H1 (cell line): Measurements from ENCODE around the gene OR51B4. TPM values are rescaled to one million over a fixed set of nuclear protein-coding genes. Genes with fewer than 3 reads are reported as not detected.

Source experiments
- CTCF ChIA-PET: fragments of 300-600 bp; sonication (Branson Sonifier 250); formaldehyde crosslinking; loops from one replicate; lab custom pipeline; 2021; ENCODE audit not compliant: partially characterized antibody; lab: Charles Lee
- POLR2A ChIA-PET: fragments of 300-600 bp; sonication (Branson Sonifier 250); formaldehyde crosslinking; loops from one replicate; lab custom pipeline; 2021; ENCODE audit warnings: inconsistent platforms; ENCODE audit not compliant: partially characterized antibody; lab: Charles Lee
- DNase-seq, 2 experiments: peaks; one replicate each; pipeline versions ENCODE4 v3.0.0 to v3.0.0-alpha.2; 2010 to 2022; ENCODE audit warnings: low spot score in 2 of 2, low read depth in 1 of 2, mixed read lengths in 1 of 2
- FAIRE-seq: peaks from 2 replicates; lab custom pipeline; 2011; peaks lifted over from hg19 to GRCh38; lab: Jason Lieb, UNC
- H2AFZ ChIP-seq: 2 replicates; pipeline ENCODE4 v1.8.1; 2012; ENCODE audit warnings: low read length, inconsistent platforms
- H2AK5ac ChIP-seq: 2 replicates; pipeline ENCODE4 v1.6.1; 2013; ENCODE audit warnings: low read depth, low read length
- H2BK120ac ChIP-seq: replicated peaks from 2 replicates; pipeline ENCODE3; 2013; ENCODE audit warnings: low read depth, low read length, inconsistent platforms
- H2BK12ac ChIP-seq: 2 replicates; pipeline ENCODE4 v1.6.1; 2013; ENCODE audit warnings: low read depth, low read length
- H2BK15ac ChIP-seq: 2 replicates; pipeline ENCODE4 v1.6.1; 2013; ENCODE audit warnings: low read length
- H2BK20ac ChIP-seq: 2 replicates; pipeline ENCODE4 v1.6.1; 2013; ENCODE audit warnings: low read length
- H2BK5ac ChIP-seq: 2 replicates; pipeline ENCODE4 v1.6.1; 2013; ENCODE audit warnings: low read depth, low read length
- H3K14ac ChIP-seq: 2 replicates; pipeline ENCODE4 v1.6.1; 2013; ENCODE audit warnings: inconsistent platforms; ENCODE audit not compliant: insufficient read length
- H3K18ac ChIP-seq: 2 replicates; pipeline ENCODE4 v1.6.1; 2013; ENCODE audit warnings: low read length; ENCODE audit errors: extremely low read depth
- H3K23ac ChIP-seq: 2 replicates; pipeline ENCODE4 v1.6.1; 2013; ENCODE audit warnings: inconsistent platforms; ENCODE audit not compliant: insufficient read length
- H3K23me2 ChIP-seq: 2 replicates; pipeline ENCODE4 v1.6.1; 2013; ENCODE audit warnings: low read depth, low read length
- H3K27ac ChIP-seq: 2 replicates; pipeline ENCODE4 v1.6.1; 2011; ENCODE audit warnings: low read depth, low read length, inconsistent platforms
- H3K27me3 ChIP-seq, 4 experiments: replicated peaks in 1 of 4; 1 replicate in 1 of 4; 2 replicates in 3 of 4; pipeline versions ENCODE4 v1.6.1 to v1.8.1; 2011 to 2013; ENCODE audit warnings: low read length in 3 of 4, mild to moderate bottlenecking in 3 of 4, inconsistent platforms in 2 of 4, mixed read lengths in 2 of 4, moderate library complexity in 1 of 4; ENCODE audit not compliant: control insufficient read depth in 3 of 4, insufficient read depth in 3 of 4; ENCODE audit errors: extremely low read depth in 1 of 4
- H3K36me3 ChIP-seq, 4 experiments: 2 replicates each; pipeline versions ENCODE4 v1.6.1 to v1.8.1; 2011 to 2013; ENCODE audit warnings: mild to moderate bottlenecking in 4 of 4, low read length in 3 of 4, moderate library complexity in 2 of 4, control low read depth in 1 of 4, inconsistent platforms in 1 of 4; ENCODE audit not compliant: insufficient read depth in 4 of 4, control insufficient read depth in 2 of 4
- H3K4ac ChIP-seq: replicated peaks from 2 replicates; pipeline ENCODE3; 2013; ENCODE audit warnings: low read length, low read depth, mixed read lengths, inconsistent platforms; ENCODE audit not compliant: insufficient read length
- H3K4me1 ChIP-seq, 4 experiments: replicated peaks in 1 of 4; 1 replicate in 1 of 4; 2 replicates in 3 of 4; pipeline versions ENCODE4 v1.6.1 to v1.8.1; 2011 to 2013; ENCODE audit warnings: low read length in 3 of 4, inconsistent platforms in 2 of 4, mixed read lengths in 1 of 4; ENCODE audit not compliant: insufficient read depth in 4 of 4, control insufficient read depth in 3 of 4
- H3K4me2 ChIP-seq, 2 experiments: 2 replicates each; pipeline versions ENCODE4 v1.6.1 to v1.8.1; 2011 to 2013; ENCODE audit warnings: low read depth in 2 of 2, low read length in 2 of 2, control low read depth in 1 of 2, inconsistent platforms in 1 of 2, mild to moderate bottlenecking in 1 of 2; ENCODE audit not compliant: insufficient read depth in 1 of 2
- H3K4me3 ChIP-seq, 4 experiments: fragments of 200-600, 300-600 bp in 1 of 4; sonication (generic), shearing (Covaris generic), sonication (Bioruptor Twin) in 1 of 4; 2 replicates each; pipeline versions ENCODE4 v1.5.1 to v1.8.1; 2011 to 2016; ENCODE audit warnings: low read length in 4 of 4, low read depth in 3 of 4, control low read depth in 2 of 4, inconsistent platforms in 2 of 4, mild to moderate bottlenecking in 2 of 4, mixed read lengths in 1 of 4, moderate library complexity in 1 of 4; ENCODE audit not compliant: insufficient read depth in 2 of 4; ENCODE audit errors: extremely low read depth in 1 of 4
- H3K56ac ChIP-seq: replicated peaks from 2 replicates; pipeline ENCODE3; 2013; ENCODE audit warnings: low read depth, mild to moderate bottlenecking, mixed read lengths, low read length, inconsistent platforms; ENCODE audit not compliant: insufficient read length
- H3K79me1 ChIP-seq: 2 replicates; pipeline ENCODE4 v1.6.1; 2013; ENCODE audit warnings: low read depth, low read length, control low read depth
- H3K79me2 ChIP-seq, 2 experiments: 2 replicates each; pipeline versions ENCODE4 v1.6.1 to v1.8.1; 2012 to 2013; ENCODE audit warnings: low read length in 2 of 2, mild to moderate bottlenecking in 2 of 2, inconsistent platforms in 1 of 2; ENCODE audit not compliant: insufficient read depth in 2 of 2, control insufficient read depth in 1 of 2
- H3K9ac ChIP-seq, 4 experiments: replicated peaks in 1 of 4; 1 replicate in 1 of 4; 2 replicates in 3 of 4; pipeline versions ENCODE4 v1.6.1 to v1.8.1; 2011 to 2013; ENCODE audit warnings: low read depth in 3 of 4, low read length in 3 of 4, control low read depth in 2 of 4, mild to moderate bottlenecking in 2 of 4, moderate library complexity in 2 of 4, inconsistent platforms in 1 of 4; ENCODE audit errors: extremely low read depth in 1 of 4
- H3K9me3 ChIP-seq, 2 experiments: 2 replicates each; pipeline versions ENCODE4 v1.6.1 to v1.8.1; 2012 to 2013; ENCODE audit warnings: mild to moderate bottlenecking in 2 of 2, moderate library complexity in 2 of 2, control low read depth in 1 of 2, inconsistent platforms in 1 of 2, low read depth in 1 of 2, low read length in 1 of 2, mixed read lengths in 1 of 2; ENCODE audit not compliant: insufficient read depth in 2 of 2
- H4K20me1 ChIP-seq, 2 experiments: replicated peaks in 1 of 2; 2 replicates each; pipeline versions ENCODE3 to v1.8.1; 2011 to 2013; ENCODE audit warnings: inconsistent platforms in 2 of 2, low read length in 2 of 2, mild to moderate bottlenecking in 1 of 2; ENCODE audit not compliant: insufficient read depth in 2 of 2, control insufficient read depth in 1 of 2
- H4K5ac ChIP-seq: 2 replicates; pipeline ENCODE4 v1.6.1; 2013; ENCODE audit warnings: low read length, low read depth, mixed read lengths, inconsistent platforms; ENCODE audit not compliant: insufficient read length
- H4K8ac ChIP-seq: 2 replicates; pipeline ENCODE4 v1.8.0; 2013; ENCODE audit warnings: mild to moderate bottlenecking, moderate library complexity, low read length, inconsistent platforms; ENCODE audit not compliant: insufficient read depth; ENCODE audit errors: extremely low read depth
- H4K91ac ChIP-seq: replicated peaks from 2 replicates; pipeline ENCODE3; 2013; ENCODE audit warnings: low read length, mixed read lengths, inconsistent platforms; ENCODE audit not compliant: insufficient read length
- BACH1 ChIP-seq: IDR thresholded peaks from 2 replicates; pipeline ENCODE4 v1.6.1; 2012; ENCODE audit warnings: low read length, improper control_type of control experiment
- CHD1 ChIP-seq: IDR thresholded peaks from 2 replicates; pipeline ENCODE4 v1.6.1; 2012; ENCODE audit warnings: low read depth, low read length, improper control_type of control experiment
- CREB1 ChIP-seq: IDR thresholded peaks from 2 replicates; pipeline ENCODE4 v1.6.1; 2012; ENCODE audit warnings: inconsistent platforms
- GABPA ChIP-seq: IDR thresholded peaks from 2 replicates; pipeline ENCODE4 v1.6.1; 2011; ENCODE audit warnings: mild to moderate bottlenecking, low read length, moderate library complexity, borderline replicate concordance; ENCODE audit not compliant: insufficient read depth
- TAF7 ChIP-seq: optimal IDR thresholded peaks from 2 replicates; pipeline ENCODE3; 2011; ENCODE audit warnings: low read depth, mild to moderate bottlenecking, inconsistent platforms, low read length, moderate library complexity, borderline replicate concordance
- YY1 ChIP-seq: IDR thresholded peaks from 2 replicates; pipeline ENCODE4 v1.6.1; 2011; ENCODE audit warnings: low read depth, mild to moderate bottlenecking, low read length
- WGBS, 2 experiments: shearing (Covaris generic) in 1 of 2; methylation state at CpG; one replicate each; pipeline versions ENCODE4 v1.1.6 to v1.1.7; 2013 to 2015; ENCODE audit warnings: low lambda C conversion rate in 2 of 2, mixed read lengths in 2 of 2, inconsistent platforms in 1 of 2, low coverage in 1 of 2, missing lambda C conversion rate in 1 of 2; ENCODE audit not compliant: insufficient replicate concordance in 2 of 2, insufficient coverage in 1 of 2, insufficient read length in 1 of 2; ENCODE audit errors: extremely low coverage in 1 of 2, missing lambda C conversion rate in 1 of 2; 5-methylcytosine and 5-hydroxymethylcytosine counted together
- polyA plus RNA-seq, 7 experiments: library from polyadenylated mRNA; depleted of rRNA in 3 of 7; stranded (reverse) in 5 of 7; unstranded in 2 of 7; fragments of >200 nt in 5 of 7; fragments of 200-250 nt in 2 of 7; gene quantifications; 1 replicate in 5 of 7; 2 replicates in 1 of 7; 4 replicates in 1 of 7; pipeline versions ENCODE4 v1.2.1 to v1.2.3, GENCODE V29; 2011 to 2013; ENCODE audit warnings: missing spikeins in 2 of 7, mixed read lengths in 2 of 7
- total RNA-seq: library from RNA; stranded (reverse); fragmentation: NEBNext Ultra II Directional; extraction: Animal tissue kit (Norgen Biotek cat#: 25700); gene quantifications from 2 replicates; pipeline ENCODE4 v1.2.1, GENCODE V29; 2021

Gene OR51B4
- total and polyA plus RNA-seq, 2 of the 8 experiments (the other 6 are each of a cell fraction or from before 2014, with no cell fraction given), result not detected

DNA sequence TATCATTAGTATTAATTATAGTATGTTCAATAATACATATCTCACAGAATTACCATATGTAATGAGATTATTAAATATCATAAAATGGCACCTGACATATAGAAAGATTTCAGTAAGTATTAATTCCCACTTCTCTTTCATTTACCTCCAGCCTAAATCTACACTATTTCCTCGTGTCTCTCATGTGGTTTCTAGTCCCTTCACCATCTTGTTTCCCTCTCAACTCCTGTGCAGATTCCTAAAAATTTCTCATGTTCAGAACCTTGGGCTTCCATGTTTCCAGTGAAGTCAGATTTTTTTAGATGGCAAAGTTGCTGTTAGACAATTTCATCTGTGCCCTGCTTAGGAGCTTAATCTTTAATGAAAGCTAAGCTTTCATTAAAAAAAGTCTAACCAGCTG lies 17.9 kb downstream of the OR51B4 start:
- Histone ChIP-seq H3K23me2 (no peaks in the 10 kb centered on the region), H2BK20ac (no peak overlapping the region), H2BK12ac (no peak overlapping the region), H3K18ac (no peak overlapping the region), H3K4me1 (no peaks in the 10 kb centered on the region), H3K9me3 (no peaks in the 10 kb centered on the region), H3K27me3 (no peaks in the 10 kb centered on the region), H3K14ac (no peak overlapping the region), H3K4me2 (no peak overlapping the region), H3K23ac (no peak overlapping the region), H3K27ac (no peak overlapping the region), H3K56ac (no peak overlapping the region), H4K5ac (no peak overlapping the region), H4K91ac (no peak overlapping the region), H4K20me1 (no peaks in the 10 kb centered on the region), H4K8ac (no peak overlapping the region), H3K36me3 (no peaks in the 10 kb centered on the region), H3K4ac (no peak overlapping the region), H3K79me2 (no peaks in the 10 kb centered on the region), H2BK120ac (no peak overlapping the region), H2BK15ac (no peak overlapping the region), H2BK5ac (no peak overlapping the region), H2AFZ (no peak overlapping the region), H3K79me1 (0 out of 2 replicates have a peak, but pooled peaks cover 2% of the 10 kb centered on the region), H2AK5ac (no peak overlapping the region), H3K9ac (no peak overlapping the region), H3K4me3 (no peak overlapping the region)
- 81% methylated on average over 1 of the region's 1 CpG; no CpG with 5 or more reads in 1 of the 2 experiments for WGBS, 2 experiments
- POLR2A ChIA-PET, result no interaction called here
- no peak for DNase-seq
- CTCF ChIA-PET, result no interaction called here
- no peak for FAIRE-seq
- TF ChIP-seq CHD1 (no peak), YY1 (no peak), BACH1 (no peak), GABPA (no peak), CREB1 (no peak), TAF7 (no peak)
